Activated gamma-delta T cell treated with anti-CD3 and anti-CD28 coated beads, Interleukin-2, amount 50 U/mL, for 16 hours (primary cell): ENCODE data around the gene ALPL.
"Not testable (repeated sequence)": the region's sequence is repeated elsewhere in the genome, so short reads cannot be mapped to it uniquely, and the experiment has no call there.

ENCODE experiments used
- DNase-seq: peaks from one replicate; pipeline ENCODE4 v3.0.0-alpha.2; 2020; ENCODE audit warnings: low read depth

Gene ALPL

GRCh38 chr1:21509351-21510112 is at the start of gene ALPL:
TSS of gene ALPL (plus strand) at chr1:21509423. CDS start at chr1:21554082, 44,659 bp downstream.
- DNase-seq = no peak

GRCh38 chr1:21465127-21465526 is 44.1 kb upstream of the ALPL start:
- DNase-seq = not testable (repeated sequence)

DNA sequence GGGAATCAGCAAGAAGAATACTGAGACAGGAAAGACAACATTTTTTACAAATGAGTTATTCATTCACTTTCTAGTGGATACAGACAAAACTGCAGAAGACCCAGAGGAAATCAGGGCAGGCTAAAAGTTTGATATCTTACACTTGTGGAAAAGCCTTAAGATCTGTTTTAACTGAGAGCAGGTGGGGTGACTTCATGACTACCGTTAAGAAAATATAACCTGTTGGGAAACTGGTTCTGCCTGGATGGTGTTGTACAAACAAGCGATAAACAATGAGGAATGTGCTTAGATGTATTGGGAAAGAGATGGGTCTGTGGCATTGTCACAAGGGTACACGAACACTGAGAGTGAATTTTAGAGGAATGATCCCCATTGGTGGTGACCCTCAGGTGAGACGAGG is 41.3 kb upstream of the ALPL start:
- DNase-seq = not testable (repeated sequence)

DNA sequence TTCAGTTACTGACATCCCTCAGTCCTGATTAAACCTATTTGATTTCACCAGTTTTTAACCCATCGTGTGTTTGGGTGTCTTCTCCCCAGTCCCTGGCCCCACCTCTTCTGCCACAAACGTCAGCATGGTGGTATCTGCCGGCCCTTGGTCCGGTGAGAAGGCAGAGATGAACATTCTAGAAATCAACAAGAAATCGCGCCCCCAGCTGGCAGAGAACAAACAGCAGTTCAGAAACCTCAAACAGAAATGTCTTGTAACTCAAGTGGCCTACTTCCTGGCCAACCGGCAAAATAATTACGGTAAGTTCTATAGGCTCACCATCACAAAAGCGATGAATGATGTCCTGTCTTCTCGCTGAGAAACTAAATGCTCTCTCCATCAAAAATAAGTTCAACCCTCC is 40.6 kb upstream of the ALPL start:
- no peak for DNase-seq

DNA sequence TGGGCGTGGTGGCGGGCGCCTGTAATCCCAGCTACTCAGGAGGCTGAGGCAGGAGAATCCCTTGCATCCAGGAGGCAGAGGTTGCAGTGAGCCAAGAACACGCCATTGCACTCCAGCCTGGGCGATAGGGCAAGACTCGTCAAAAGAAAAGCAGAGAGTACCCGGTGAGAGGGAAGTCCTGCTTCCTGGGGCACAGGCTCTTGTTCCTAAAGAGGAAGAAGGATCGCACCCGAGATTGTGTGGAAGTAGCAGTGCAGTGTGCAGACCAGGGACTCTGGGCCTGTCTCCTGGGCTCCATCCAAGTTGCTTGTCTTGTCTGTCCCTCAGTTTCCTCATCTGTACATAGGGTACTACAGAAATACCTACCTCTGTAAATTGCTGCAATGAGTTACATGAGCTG is 39.6 kb upstream of the ALPL start:
- DNase-seq = no peak

DNA sequence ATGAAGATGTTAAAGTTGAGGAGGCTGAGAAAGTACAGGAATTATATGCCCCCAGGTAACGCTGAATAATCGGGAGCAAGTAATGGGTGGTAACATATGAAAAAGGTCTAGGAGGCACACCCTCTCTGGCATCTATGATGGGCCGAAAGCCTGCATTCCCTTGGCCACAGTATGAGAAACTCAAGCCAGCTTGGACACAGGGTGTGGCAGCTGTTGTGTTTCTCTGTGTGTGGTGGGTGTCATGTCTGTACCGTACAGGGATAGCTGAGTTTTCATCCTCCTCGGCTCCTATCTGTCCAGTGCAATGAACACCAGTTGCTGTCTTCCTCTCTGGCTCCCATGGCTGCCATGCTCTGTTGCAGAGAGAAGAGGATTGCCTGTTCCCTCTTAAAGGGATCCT is 36.4 kb upstream of the ALPL start:
- DNase-seq = no peak

DNA sequence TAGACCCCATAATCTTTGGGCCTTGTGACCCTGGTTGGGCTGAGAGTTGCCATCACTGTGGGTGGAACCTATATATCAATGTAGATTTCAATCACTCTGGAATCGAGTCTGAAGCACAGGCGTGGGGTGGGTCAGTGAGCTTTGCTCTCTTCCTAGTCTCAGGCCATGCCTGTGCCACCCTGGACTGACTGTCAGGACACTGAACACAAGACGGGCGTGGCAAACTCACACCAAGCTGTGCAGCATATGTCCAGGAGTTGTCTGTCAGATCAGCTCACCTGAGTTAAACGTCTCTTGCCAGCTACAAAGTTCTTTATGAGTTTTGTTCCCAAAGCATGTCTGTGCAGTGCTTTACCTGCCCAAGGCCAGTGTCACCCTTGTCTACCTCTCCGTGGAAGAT is 30.9 kb upstream of the ALPL start:
- no peak for DNase-seq

DNA sequence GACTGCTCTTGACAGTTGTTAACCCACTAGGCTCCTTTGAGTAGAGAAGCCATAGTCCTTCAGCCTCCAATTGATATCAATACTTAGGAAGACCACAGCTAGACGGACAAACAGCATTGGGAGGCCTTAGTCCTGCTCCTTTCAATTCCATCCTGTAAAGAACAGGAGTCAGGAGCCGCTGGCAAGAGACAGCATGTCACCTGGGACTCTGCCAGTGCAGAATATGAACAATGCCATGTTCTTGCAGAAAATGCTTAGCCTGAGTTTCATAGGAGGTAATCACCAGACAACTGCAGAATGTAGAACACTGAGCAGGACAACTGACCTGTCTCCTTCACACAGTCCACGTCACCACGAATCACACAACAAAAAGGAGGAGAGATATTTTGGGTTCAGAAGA is 25.3 kb upstream of the ALPL start:
- not testable (repeated sequence) for DNase-seq

DNA sequence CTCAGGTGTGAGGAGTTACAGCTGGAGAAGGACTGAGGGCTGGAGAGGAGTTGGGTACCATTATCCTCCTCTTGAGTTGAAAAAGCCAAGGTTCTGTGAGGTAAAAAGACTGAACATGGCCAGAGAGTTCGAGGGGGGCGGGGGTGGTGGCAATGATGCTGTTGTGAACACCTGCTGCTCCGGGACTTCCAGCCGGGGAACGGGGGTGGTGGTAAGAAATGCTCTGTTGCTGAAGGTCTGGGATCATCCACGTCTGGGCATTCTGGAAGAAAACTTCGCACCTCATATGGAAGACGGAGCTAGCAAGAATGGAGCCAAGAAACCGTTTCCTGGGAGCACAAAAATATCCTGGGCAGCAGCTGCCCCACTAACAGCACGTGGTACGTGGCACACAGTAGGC is 20.1 kb upstream of the ALPL start:
- no peak for DNase-seq

DNA sequence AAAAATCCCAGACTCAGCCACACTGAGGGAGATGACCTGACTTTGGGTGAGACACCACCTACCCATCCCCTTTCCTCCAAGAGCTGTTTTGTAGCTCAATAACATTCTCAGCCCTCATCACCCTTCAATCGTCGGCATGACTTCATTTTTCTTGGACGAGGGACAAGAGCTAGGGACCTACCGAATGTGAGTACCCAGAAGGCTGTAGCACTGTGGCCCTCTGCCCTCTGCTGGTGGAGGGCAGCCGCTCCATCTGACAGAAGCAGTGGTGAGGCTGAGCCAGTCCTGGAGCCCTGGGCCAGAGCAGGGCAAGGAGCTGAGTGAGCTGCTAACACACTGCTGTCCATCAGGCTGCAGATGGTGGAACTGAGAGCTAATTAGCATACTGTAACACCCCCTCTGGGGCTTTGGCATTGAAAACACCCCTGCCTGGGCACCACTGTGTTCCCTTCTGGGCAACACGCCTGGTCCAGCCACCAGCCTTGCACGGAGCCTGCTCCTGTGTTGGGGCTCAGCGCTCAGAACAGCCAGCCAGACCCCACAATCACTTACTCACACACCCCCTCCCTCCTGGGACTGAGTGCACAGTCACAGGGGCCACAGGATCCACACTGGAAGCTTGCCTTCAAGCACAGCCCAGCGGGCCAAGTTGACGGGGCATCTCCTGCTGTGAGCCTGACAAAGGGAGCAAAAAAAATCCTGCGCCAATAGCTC is 18.3 kb upstream of the ALPL start:
- no peak for DNase-seq

DNA sequence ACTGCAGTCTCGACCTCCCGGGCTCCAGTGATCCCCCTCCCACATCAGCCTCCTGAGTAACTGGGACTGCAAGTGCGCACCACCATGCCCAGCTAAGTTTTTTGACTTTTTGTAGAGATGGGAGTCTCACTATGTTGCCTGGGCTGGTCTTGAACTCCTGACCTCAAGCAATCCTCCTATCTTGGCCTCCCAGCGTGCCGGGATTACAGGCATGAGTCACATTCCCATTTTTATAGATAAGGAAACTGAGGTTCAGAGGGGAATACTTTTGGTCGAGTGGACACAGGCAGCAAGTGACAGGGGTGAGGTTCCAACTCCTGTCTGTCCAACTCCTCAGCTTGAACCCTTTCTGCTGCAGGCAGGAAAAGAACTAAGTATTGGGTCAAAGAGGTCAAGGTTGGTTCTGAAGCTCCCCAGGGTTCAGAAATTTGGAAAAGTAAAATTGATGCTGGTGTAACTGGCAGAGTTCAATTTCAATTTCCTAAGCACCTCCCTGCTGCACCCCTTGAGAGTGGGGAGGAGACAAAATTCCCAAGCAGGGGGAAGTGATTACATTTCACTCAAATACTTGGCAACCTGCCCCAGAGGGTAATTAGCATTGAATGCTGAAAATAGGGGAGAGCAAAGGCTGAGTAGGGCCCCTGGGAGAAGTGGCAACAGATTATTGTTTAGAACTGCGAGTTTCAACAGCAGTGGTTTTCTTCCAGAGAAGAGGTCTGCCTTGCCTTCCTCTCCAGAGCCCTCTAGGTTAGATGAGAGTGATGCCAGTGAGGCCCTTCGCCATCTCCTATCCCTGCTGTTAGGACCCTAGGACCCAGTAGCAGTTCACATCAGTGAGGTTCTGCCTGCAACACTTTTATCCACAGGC is 17.5 kb upstream of the ALPL start:
- no peak for DNase-seq

GRCh38 chr1:21492356-21492625 is 16.9 kb upstream of the ALPL start:
- no peak for DNase-seq

GRCh38 chr1:21494196-21494595 is 15.0 kb upstream of the ALPL start:
- DNase-seq = no peak

GRCh38 chr1:21495225-21495820 is 13.9 kb upstream of the ALPL start:
- DNase-seq = no peak

- no peak for DNase-seq
Observed at GRCh38 chr1:21496063-21496462, 13.2 kb upstream of the ALPL start.

- DNase-seq = no peak
Observed at GRCh38 chr1:21496886-21497285, 12.3 kb upstream of the ALPL start.

DNA sequence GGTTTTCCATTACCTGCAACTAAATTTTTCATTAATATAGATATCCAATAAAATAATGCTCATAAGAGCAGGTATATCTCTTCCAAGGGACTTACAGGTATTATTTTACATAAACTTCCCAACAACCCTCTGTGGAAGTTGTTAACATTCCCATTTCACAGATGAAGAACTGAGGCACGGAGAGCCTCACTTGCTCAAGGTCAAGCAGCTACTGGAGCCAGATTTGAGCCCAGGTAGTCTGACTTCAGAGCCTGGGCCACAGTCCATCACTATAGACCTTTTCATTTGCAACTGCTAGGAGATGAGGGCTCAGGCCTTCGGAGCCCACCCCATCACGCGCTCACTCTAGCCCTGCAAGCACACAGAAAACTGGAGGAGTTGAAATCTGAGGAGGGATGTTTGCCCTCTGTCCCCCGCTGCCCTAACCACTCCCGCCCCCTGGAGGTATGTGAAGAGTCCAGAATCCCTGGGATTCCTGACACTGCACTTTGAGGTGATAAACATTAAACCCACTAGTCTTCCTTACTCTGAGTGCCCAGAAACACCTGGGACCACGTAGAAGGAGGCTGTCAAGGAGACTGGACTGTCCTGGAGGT is 11.7 kb upstream of the ALPL start:
- no peak for DNase-seq

- DNase-seq = no peak
Observed at GRCh38 chr1:21499283-21499950, 9.8 kb upstream of the ALPL start.

- DNase-seq = no peak
Observed at GRCh38 chr1:21503706-21504377, 5.4 kb upstream of the ALPL start.

DNA sequence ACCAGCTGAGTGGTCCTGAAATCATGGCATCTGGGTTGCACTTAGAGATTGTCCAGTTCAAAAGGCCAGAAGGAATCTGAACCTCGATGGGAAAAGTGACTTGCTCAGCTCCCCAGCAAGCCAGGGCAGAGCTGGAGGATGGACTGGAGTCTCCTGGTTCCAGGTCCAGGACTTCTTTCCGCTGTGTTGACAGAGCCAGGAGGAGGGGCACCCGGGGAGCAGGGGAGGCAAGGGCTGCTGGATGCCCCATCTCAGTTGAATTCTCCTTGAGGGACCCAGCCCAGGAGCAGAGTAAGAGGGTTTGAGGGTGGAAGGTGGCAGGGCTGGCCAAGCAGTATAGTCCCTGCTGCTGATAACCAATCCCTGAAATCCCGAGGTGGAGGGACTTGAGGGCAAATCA is 2.4 kb upstream of the ALPL start:
- no peak for DNase-seq
